ENCODE measurements around the gene ILK.

The ILK gene

DNA sequence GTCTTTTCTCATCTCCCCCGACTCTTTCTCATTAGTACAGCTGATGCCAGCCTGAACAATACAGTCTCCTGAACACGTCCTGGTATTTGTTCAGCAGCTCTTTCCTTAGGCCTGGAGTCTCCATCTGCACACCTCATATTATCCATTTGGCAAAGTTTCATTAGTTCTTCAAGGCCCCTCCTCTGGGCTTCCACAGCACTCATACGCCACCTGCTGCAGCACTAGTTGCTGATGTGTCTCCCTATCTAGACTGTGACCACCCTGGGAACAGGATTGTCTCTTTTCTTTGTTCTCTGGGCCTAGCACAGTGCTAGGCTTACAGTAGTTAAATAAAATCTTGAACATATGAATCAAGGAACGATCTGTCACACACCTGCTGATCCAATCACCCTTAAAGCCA lies 34.9 kb downstream of the ILK start:
- Histone ChIP-seq H3K4me3 (ENCODE audit: insufficient read depth in 1 of 2, low read depth in 1 of 2, low read length in 2 of 2) (no peak overlapping the region), H3K9me3 (ENCODE audit: control insufficient read depth, low read length) (no peaks in the 10 kb centered on the region), H3K4me2 (ENCODE audit: low read length, poor library complexity, severe bottlenecking) (no peak overlapping the region), H3K4me1 (ENCODE audit: control insufficient read depth, insufficient read depth, low read depth, low read length) (peaks cover 7% of the 10 kb centered on the region), H3K27me3 (ENCODE audit: control insufficient read depth in 1 of 2, insufficient read depth in 1 of 2, low read length in 2 of 2) (peaks cover 0 to 14% of the 10 kb centered on the region in 2 experiments), H3K18ac (ENCODE audit: low read depth in 1 of 2, low read length in 2 of 2) (peak overlapping the region; percentile 55 to 79), H3K9ac (ENCODE audit: low read length) (no peak overlapping the region), H2AK5ac (ENCODE audit: low read length, severe bottlenecking) (no peak overlapping the region), H4K91ac (ENCODE audit: low read length) (no peak overlapping the region), H2BK12ac (ENCODE audit: low read length in 2 of 2) (peak overlapping the region in 1 of 2 experiments; percentile 68), H3K36me3 (ENCODE audit: control insufficient read depth in 1 of 2, insufficient read depth in 2 of 2, low read depth in 1 of 2, low read length in 2 of 2) (peaks cover 0 to 20% of the 10 kb centered on the region in 2 experiments), H3K14ac (ENCODE audit: low read length in 2 of 2) (no peak overlapping the region), H3K27ac (ENCODE audit: low read length, poor library complexity, severe bottlenecking) (no peak overlapping the region), H4K8ac (ENCODE audit: low read length) (no peak overlapping the region), H3K23ac (ENCODE audit: low read length in 2 of 2) (no peak overlapping the region), H2AFZ (ENCODE audit: low read depth, low read length) (no peak overlapping the region), H2BK120ac (ENCODE audit: low read depth, low read length) (no peak overlapping the region), H2BK15ac (ENCODE audit: low read depth, poor library complexity, severe bottlenecking) (no peak overlapping the region), H2BK5ac (ENCODE audit: low read depth, low read length, poor library complexity, severe bottlenecking) (no peak overlapping the region), H3K79me1 (replicated peaks; ENCODE audit: low read length, poor library complexity, severe bottlenecking) (no peaks in the 10 kb centered on the region), H3K4ac (ENCODE audit: low read depth in 1 of 2, low read length in 2 of 2) (peak overlapping the region in 1 of 2 experiments; percentile 81)
- WGBS: 87% methylated on average over 4 of the region's 4 CpGs
- no peak for DNase-seq

- Histone ChIP-seq H3K4ac (ENCODE audit: low read depth in 1 of 2, low read length in 2 of 2) (no peak overlapping the region), H3K9me3 (ENCODE audit: control insufficient read depth, low read length) (peaks cover 5% of the 10 kb centered on the region), H4K8ac (ENCODE audit: low read length) (no peak overlapping the region), H3K27me3 (ENCODE audit: control insufficient read depth in 1 of 2, insufficient read depth in 1 of 2, low read length in 2 of 2) (peaks cover 3 to 33% of the 10 kb centered on the region in 2 experiments), H3K14ac (ENCODE audit: low read length in 2 of 2) (no peak overlapping the region), H3K18ac (ENCODE audit: low read depth in 1 of 2, low read length in 2 of 2) (no peak overlapping the region), H3K27ac (ENCODE audit: low read length, poor library complexity, severe bottlenecking) (no peak overlapping the region), H2BK12ac (ENCODE audit: low read length in 2 of 2) (no peak overlapping the region), H2BK15ac (ENCODE audit: low read depth, poor library complexity, severe bottlenecking) (no peak overlapping the region), H3K23ac (ENCODE audit: low read length in 2 of 2) (no peak overlapping the region), H4K91ac (ENCODE audit: low read length) (peak overlapping the region; percentile 10), H3K36me3 (ENCODE audit: control insufficient read depth in 1 of 2, insufficient read depth in 2 of 2, low read depth in 1 of 2, low read length in 2 of 2) (peaks cover 0 to 17% of the 10 kb centered on the region in 2 experiments), H2AFZ (ENCODE audit: low read depth, low read length) (no peak overlapping the region), H3K79me1 (replicated peaks; ENCODE audit: low read length, poor library complexity, severe bottlenecking) (no peaks in the 10 kb centered on the region), H3K4me3 (ENCODE audit: insufficient read depth in 1 of 2, low read depth in 1 of 2, low read length in 2 of 2) (no peak overlapping the region), H3K4me1 (ENCODE audit: control insufficient read depth, insufficient read depth, low read depth, low read length) (peaks cover 7% of the 10 kb centered on the region), H3K4me2 (ENCODE audit: low read length, poor library complexity, severe bottlenecking) (no peak overlapping the region), H3K9ac (ENCODE audit: low read length) (no peak overlapping the region), H2BK120ac (ENCODE audit: low read depth, low read length) (no peak overlapping the region), H2AK5ac (ENCODE audit: low read length, severe bottlenecking) (no peak overlapping the region), H2BK5ac (ENCODE audit: low read depth, low read length, poor library complexity, severe bottlenecking) (no peak overlapping the region)
- 96% methylated on average over 36 of the region's 36 CpGs for WGBS
- DNase-seq: no peak
These were observed 36.7 kb downstream of the ILK start for GRCh38 chr11:6640036-6640984.

- Histone ChIP-seq H2AK5ac (ENCODE audit: low read length, severe bottlenecking) (no peak overlapping the region), H3K4me1 (ENCODE audit: control insufficient read depth, insufficient read depth, low read depth, low read length) (peaks cover 5% of the 10 kb centered on the region), H2BK12ac (ENCODE audit: low read length in 2 of 2) (peak overlapping the region; percentile 22 to 28), H3K9me3 (ENCODE audit: control insufficient read depth, low read length) (peaks cover 5% of the 10 kb centered on the region), H3K36me3 (ENCODE audit: control insufficient read depth in 1 of 2, insufficient read depth in 2 of 2, low read depth in 1 of 2, low read length in 2 of 2) (peaks cover 0 to 17% of the 10 kb centered on the region in 2 experiments), H3K4ac (ENCODE audit: low read depth in 1 of 2, low read length in 2 of 2) (peak overlapping the region in 1 of 2 experiments; percentile 42), H3K27ac (ENCODE audit: low read length, poor library complexity, severe bottlenecking) (no peak overlapping the region), H2BK5ac (ENCODE audit: low read depth, low read length, poor library complexity, severe bottlenecking) (no peak overlapping the region), H4K8ac (ENCODE audit: low read length) (peak overlapping the region; percentile 53), H2BK120ac (ENCODE audit: low read depth, low read length) (no peak overlapping the region), H3K23ac (ENCODE audit: low read length in 2 of 2) (no peak overlapping the region), H3K9ac (ENCODE audit: low read length) (no peak overlapping the region), H3K4me3 (ENCODE audit: insufficient read depth in 1 of 2, low read depth in 1 of 2, low read length in 2 of 2) (no peak overlapping the region), H2BK15ac (ENCODE audit: low read depth, poor library complexity, severe bottlenecking) (peak overlapping the region; percentile 49), H3K18ac (ENCODE audit: low read depth in 1 of 2, low read length in 2 of 2) (peak overlapping the region in 1 of 2 experiments; percentile 34), H3K79me1 (replicated peaks; ENCODE audit: low read length, poor library complexity, severe bottlenecking) (no peaks in the 10 kb centered on the region), H3K27me3 (ENCODE audit: control insufficient read depth in 1 of 2, insufficient read depth in 1 of 2, low read length in 2 of 2) (peaks cover 3 to 37% of the 10 kb centered on the region in 2 experiments), H2AFZ (ENCODE audit: low read depth, low read length) (no peak overlapping the region), H4K91ac (ENCODE audit: low read length) (peak overlapping the region; percentile 68), H3K4me2 (ENCODE audit: low read length, poor library complexity, severe bottlenecking) (no peak overlapping the region), H3K14ac (ENCODE audit: low read length in 2 of 2) (no peak overlapping the region)
- no peak for DNase-seq
- WGBS: 98% methylated on average over 26 of the region's 26 CpGs
These were observed 37.6 kb downstream of the ILK start for GRCh38 chr11:6640985-6641701.

GRCh38 chr11:6642957-6643356 lies 39.4 kb downstream of the ILK start:
- peaks cover 3 to 37% of the 10 kb centered on the region in 2 experiments for H3K27me3 ChIP-seq (ENCODE audit: control insufficient read depth in 1 of 2, insufficient read depth in 1 of 2, low read length in 2 of 2)
- WGBS: 96% methylated on average over 6 of the region's 7 CpGs
- H3K4me3 ChIP-seq (ENCODE audit: insufficient read depth in 1 of 2, low read depth in 1 of 2, low read length in 2 of 2): no peak overlapping the region
- H3K4ac ChIP-seq (ENCODE audit: low read depth in 1 of 2, low read length in 2 of 2): no peak overlapping the region
- no peaks in the 10 kb centered on the region for H3K79me1 ChIP-seq (replicated peaks; ENCODE audit: low read length, poor library complexity, severe bottlenecking)
- peaks cover 5% of the 10 kb centered on the region for H3K9me3 ChIP-seq (ENCODE audit: control insufficient read depth, low read length)
- no peak overlapping the region for H3K18ac ChIP-seq (ENCODE audit: low read depth in 1 of 2, low read length in 2 of 2)
- H3K23ac ChIP-seq (ENCODE audit: low read length in 2 of 2): no peak overlapping the region
- H2BK5ac ChIP-seq (ENCODE audit: low read depth, low read length, poor library complexity, severe bottlenecking): no peak overlapping the region
- H2BK120ac ChIP-seq (ENCODE audit: low read depth, low read length): no peak overlapping the region
- H3K9ac ChIP-seq (ENCODE audit: low read length): no peak overlapping the region
- H4K91ac ChIP-seq (ENCODE audit: low read length): no peak overlapping the region
- peaks cover 0 to 17% of the 10 kb centered on the region in 2 experiments for H3K36me3 ChIP-seq (ENCODE audit: control insufficient read depth in 1 of 2, insufficient read depth in 2 of 2, low read depth in 1 of 2, low read length in 2 of 2)
- no peak overlapping the region for H3K27ac ChIP-seq (ENCODE audit: low read length, poor library complexity, severe bottlenecking)
- no peak overlapping the region for H3K4me2 ChIP-seq (ENCODE audit: low read length, poor library complexity, severe bottlenecking)
- H2BK15ac ChIP-seq (ENCODE audit: low read depth, poor library complexity, severe bottlenecking): no peak overlapping the region
- no peak overlapping the region for H4K8ac ChIP-seq (ENCODE audit: low read length)
- H2AFZ ChIP-seq (ENCODE audit: low read depth, low read length): no peak overlapping the region
- H2BK12ac ChIP-seq (ENCODE audit: low read length in 2 of 2): peak overlapping the region in 1 of 2 experiments; percentile 33
- H3K14ac ChIP-seq (ENCODE audit: low read length in 2 of 2): no peak overlapping the region
- H2AK5ac ChIP-seq (ENCODE audit: low read length, severe bottlenecking): no peak overlapping the region
- H3K4me1 ChIP-seq (ENCODE audit: control insufficient read depth, insufficient read depth, low read depth, low read length): peaks cover 15% of the 10 kb centered on the region
- no peak for DNase-seq
